ENCODE data around the gene MXD3. TPM values are rescaled to one million over a fixed set of nuclear protein-coding genes. Genes with fewer than 3 reads are reported as not detected.

The MXD3 gene
- total and polyA plus RNA-seq, 2 donors (not counting 1 experiment from before 2014, with no cell fraction given): 1.8 to 6.6 TPM

DNA sequence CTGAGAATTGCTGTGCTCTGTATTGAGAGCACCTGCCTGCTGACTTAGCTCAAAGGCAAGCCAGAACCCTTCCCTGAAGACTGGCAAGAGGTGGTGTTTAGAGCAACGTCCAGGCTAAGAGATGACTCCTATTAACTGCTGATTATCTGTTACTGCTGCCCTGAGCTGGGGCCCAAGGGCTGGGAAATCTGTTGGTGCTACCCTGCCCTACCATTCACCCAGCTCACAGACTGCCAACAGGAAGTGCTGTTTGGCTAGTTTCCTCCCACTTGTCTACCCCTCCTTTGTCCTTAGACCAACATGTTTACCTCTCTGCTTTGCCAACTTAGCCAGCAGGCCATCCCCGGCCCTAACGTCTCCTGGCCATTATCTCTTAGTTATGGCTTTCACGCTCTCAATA, 15.1 kb downstream of the MXD3 start:
- Histone ChIP-seq H3K4me1 (ENCODE audit: control insufficient read depth, extremely low read depth, insufficient read depth, low read length) (peaks cover 4% of the 10 kb centered on the region), H3K27ac (ENCODE audit: insufficient read depth, low read length) (no peak overlapping the region), H3K27me3 (ENCODE audit: control insufficient read depth, insufficient read depth, low read length) (no peaks in the 10 kb centered on the region), H3K4me2 (ENCODE audit: extremely low read depth, insufficient read depth, low read length) (no peak overlapping the region), H2AFZ (ENCODE audit: low read length) (no peak overlapping the region), H3K4me3 (replicated peaks in 1 of 4; ENCODE audit: control extremely low read depth in 1 of 4, insufficient read depth in 1 of 4, low read depth in 3 of 4, low read length in 4 of 4) (no peak overlapping the region), H3K9me3 (ENCODE audit: control insufficient read depth, insufficient read depth, low read depth, low read length) (no peaks in the 10 kb centered on the region), H3K36me3 (ENCODE audit: control insufficient read depth, insufficient read depth, low read length) (peaks cover 18% of the 10 kb centered on the region), H3K79me2 (ENCODE audit: control insufficient read depth, insufficient read depth, low read length) (no peaks in the 10 kb centered on the region), H3K9ac (ENCODE audit: insufficient read depth, low read length) (no peak overlapping the region), H4K20me1 (ENCODE audit: control insufficient read depth, extremely low read depth, insufficient read depth, low read length) (no peaks in the 10 kb centered on the region)
- no peak for TF ChIP-seq EZH2 (IDR thresholded peaks at IDR 0.05; ENCODE audit: low read length, missing control alignments)
- TF ChIP-seq, protein P1, sequence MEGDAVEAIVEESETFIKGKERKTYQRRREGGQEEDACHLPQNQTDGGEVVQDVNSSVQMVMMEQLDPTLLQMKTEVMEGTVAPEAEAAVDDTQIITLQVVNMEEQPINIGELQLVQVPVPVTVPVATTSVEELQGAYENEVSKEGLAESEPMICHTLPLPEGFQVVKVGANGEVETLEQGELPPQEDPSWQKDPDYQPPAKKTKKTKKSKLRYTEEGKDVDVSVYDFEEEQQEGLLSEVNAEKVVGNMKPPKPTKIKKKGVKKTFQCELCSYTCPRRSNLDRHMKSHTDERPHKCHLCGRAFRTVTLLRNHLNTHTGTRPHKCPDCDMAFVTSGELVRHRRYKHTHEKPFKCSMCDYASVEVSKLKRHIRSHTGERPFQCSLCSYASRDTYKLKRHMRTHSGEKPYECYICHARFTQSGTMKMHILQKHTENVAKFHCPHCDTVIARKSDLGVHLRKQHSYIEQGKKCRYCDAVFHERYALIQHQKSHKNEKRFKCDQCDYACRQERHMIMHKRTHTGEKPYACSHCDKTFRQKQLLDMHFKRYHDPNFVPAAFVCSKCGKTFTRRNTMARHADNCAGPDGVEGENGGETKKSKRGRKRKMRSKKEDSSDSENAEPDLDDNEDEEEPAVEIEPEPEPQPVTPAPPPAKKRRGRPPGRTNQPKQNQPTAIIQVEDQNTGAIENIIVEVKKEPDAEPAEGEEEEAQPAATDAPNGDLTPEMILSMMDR (conservative IDR thresholded peaks at IDR 0.05 in 1 of 2, IDR thresholded peaks at IDR 0.05 in 1 of 2; ENCODE audit: low read depth in 1 of 2, low read length in 2 of 2): no peak
- DNase-seq (ENCODE audit: low read depth in 2 of 2): no peak

DNA sequence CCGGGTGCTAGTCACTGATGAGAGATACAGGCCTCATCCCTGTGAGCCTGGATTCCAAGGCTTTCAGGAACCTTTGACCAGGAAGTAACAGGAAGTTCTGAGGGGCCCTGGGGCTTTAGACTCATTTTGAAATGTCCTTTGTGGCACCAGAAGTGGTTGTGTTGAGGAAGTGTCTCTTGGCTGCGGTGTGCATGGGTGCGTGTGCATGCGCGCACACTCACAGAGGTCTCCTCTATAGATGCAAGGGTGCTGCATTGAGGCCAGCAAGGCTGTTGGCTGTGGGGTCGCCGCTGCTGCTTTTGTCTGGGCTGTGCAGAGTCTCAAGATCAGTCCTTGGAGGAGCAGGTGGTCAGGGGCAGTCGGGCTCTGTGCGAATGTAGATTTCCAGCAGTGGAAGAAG, 15.8 kb downstream of the MXD3 start:
- no peak overlapping the region for H3K4me3 ChIP-seq (replicated peaks in 1 of 4; ENCODE audit: control extremely low read depth in 1 of 4, insufficient read depth in 1 of 4, low read depth in 3 of 4, low read length in 4 of 4)

DNA sequence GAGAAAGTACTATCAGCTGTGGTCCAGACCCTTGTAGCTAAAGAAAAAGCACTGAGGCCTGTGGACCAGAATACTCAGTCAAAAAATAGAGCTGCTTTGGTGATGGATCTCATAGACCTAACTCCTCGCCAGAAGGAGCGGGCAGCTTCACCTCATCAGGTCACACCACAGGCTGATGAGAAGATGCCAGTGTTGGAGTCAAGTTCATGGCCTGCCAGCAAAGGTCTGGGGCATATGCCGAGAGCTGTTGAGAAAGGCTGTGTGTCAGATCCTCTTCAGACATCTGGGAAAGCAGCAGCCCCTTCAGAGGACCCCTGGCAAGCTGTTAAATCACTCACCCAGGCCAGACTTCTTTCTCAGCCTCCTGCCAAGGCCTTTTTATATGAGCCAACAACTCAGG, 17.1 kb downstream of the MXD3 start:
- Histone ChIP-seq H4K20me1 (ENCODE audit: control insufficient read depth, extremely low read depth, insufficient read depth, low read length) (no peaks in the 10 kb centered on the region), H3K79me2 (ENCODE audit: control insufficient read depth, insufficient read depth, low read length) (no peaks in the 10 kb centered on the region), H3K9me3 (ENCODE audit: control insufficient read depth, insufficient read depth, low read depth, low read length) (no peaks in the 10 kb centered on the region), H3K4me1 (ENCODE audit: control insufficient read depth, extremely low read depth, insufficient read depth, low read length) (no peaks in the 10 kb centered on the region), H3K27ac (ENCODE audit: insufficient read depth, low read length) (no peak overlapping the region), H3K36me3 (ENCODE audit: control insufficient read depth, insufficient read depth, low read length) (peaks cover 15% of the 10 kb centered on the region), H3K27me3 (ENCODE audit: control insufficient read depth, insufficient read depth, low read length) (no peaks in the 10 kb centered on the region), H3K4me3 (replicated peaks in 1 of 4; ENCODE audit: control extremely low read depth in 1 of 4, insufficient read depth in 1 of 4, low read depth in 3 of 4, low read length in 4 of 4) (no peak overlapping the region), H3K4me2 (ENCODE audit: extremely low read depth, insufficient read depth, low read length) (no peak overlapping the region), H3K9ac (ENCODE audit: insufficient read depth, low read length) (no peak overlapping the region), H2AFZ (ENCODE audit: low read length) (no peak overlapping the region)
- TF ChIP-seq, protein P1 (conservative IDR thresholded peaks at IDR 0.05 in 1 of 2, IDR thresholded peaks at IDR 0.05 in 1 of 2; ENCODE audit: low read depth in 1 of 2, low read length in 2 of 2): no peak
- DNase-seq (ENCODE audit: low read depth in 2 of 2): no peak

More for the DNA sequence above, 15.8 kb downstream of the MXD3 start:
- TF ChIP-seq, protein P1 (conservative IDR thresholded peaks at IDR 0.05 in 1 of 2, IDR thresholded peaks at IDR 0.05 in 1 of 2; ENCODE audit: low read depth in 1 of 2, low read length in 2 of 2): no peak
- no peak for TF ChIP-seq EZH2 (IDR thresholded peaks at IDR 0.05; ENCODE audit: low read length, missing control alignments)
- no peaks in the 10 kb centered on the region for H3K27me3 ChIP-seq (ENCODE audit: control insufficient read depth, insufficient read depth, low read length)
- no peak overlapping the region for H3K27ac ChIP-seq (ENCODE audit: insufficient read depth, low read length)
- no peak overlapping the region for H3K4me2 ChIP-seq (ENCODE audit: extremely low read depth, insufficient read depth, low read length)
- H3K36me3 ChIP-seq (ENCODE audit: control insufficient read depth, insufficient read depth, low read length): peaks cover 15% of the 10 kb centered on the region
- H3K4me1 ChIP-seq (ENCODE audit: control insufficient read depth, extremely low read depth, insufficient read depth, low read length): peaks cover 4% of the 10 kb centered on the region
- no peak overlapping the region for H2AFZ ChIP-seq (ENCODE audit: low read length)
- H3K79me2 ChIP-seq (ENCODE audit: control insufficient read depth, insufficient read depth, low read length): no peaks in the 10 kb centered on the region
- no peaks in the 10 kb centered on the region for H4K20me1 ChIP-seq (ENCODE audit: control insufficient read depth, extremely low read depth, insufficient read depth, low read length)
- no peak overlapping the region for H3K9ac ChIP-seq (ENCODE audit: insufficient read depth, low read length)
- no peaks in the 10 kb centered on the region for H3K9me3 ChIP-seq (ENCODE audit: control insufficient read depth, insufficient read depth, low read depth, low read length)
- DNase-seq (ENCODE audit: low read depth in 2 of 2): no peak
